ENCODE results near the gene EDRF1.

EDRF1 gene

DNA sequence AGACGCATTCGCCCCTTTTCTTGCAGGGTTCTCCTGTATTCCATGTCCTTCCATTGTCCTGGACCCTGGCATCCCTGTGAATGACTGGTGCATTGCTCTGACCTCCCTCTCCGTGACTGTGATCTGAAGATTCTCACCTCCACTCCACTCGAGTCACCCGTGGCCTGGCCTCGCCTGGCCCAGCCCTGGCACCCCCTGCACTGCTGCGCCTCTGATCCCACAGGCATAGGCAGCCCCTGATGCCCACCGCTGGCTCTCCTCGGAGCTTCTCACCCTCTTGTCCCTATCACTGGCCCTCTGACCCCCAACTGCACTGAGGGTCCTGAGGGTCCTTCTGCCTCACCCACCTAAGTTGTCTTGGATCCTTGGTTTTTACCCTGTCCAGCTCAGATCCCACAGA, 58.3 kb downstream of the EDRF1 start:
- DNase-seq (ENCODE audit: insufficient read length, low spot score), result no peak
- no peak for TF ChIP-seq POLR2A (IDR thresholded peaks at IDR 0.05; ENCODE audit: low read depth, low read length)
- FAIRE-seq, result no peak

DNA sequence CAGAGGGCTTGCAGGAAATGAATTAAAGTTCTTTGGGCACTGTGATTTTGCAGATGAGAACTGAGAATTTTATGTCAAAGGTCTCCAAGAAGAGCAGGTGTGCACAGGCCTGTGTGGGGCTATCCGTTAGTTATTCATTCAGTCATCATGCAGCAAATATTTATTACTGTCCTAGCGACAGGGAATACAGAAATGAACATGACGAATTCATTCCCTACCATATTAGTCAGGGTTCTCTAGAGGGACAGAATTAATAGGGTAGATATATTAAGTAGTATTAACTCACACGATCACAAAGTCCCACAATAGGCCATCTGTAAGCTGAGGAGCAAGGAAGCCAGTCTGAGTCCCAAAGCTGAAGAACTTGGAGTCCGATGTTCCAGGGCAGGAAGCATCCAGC, 59.0 kb downstream of the EDRF1 start:
- FAIRE-seq (no peak), DNase-seq (ENCODE audit: insufficient read length, low spot score) (no peak)
- no peak for TF ChIP-seq POLR2A (IDR thresholded peaks at IDR 0.05; ENCODE audit: low read depth, low read length)

DNA sequence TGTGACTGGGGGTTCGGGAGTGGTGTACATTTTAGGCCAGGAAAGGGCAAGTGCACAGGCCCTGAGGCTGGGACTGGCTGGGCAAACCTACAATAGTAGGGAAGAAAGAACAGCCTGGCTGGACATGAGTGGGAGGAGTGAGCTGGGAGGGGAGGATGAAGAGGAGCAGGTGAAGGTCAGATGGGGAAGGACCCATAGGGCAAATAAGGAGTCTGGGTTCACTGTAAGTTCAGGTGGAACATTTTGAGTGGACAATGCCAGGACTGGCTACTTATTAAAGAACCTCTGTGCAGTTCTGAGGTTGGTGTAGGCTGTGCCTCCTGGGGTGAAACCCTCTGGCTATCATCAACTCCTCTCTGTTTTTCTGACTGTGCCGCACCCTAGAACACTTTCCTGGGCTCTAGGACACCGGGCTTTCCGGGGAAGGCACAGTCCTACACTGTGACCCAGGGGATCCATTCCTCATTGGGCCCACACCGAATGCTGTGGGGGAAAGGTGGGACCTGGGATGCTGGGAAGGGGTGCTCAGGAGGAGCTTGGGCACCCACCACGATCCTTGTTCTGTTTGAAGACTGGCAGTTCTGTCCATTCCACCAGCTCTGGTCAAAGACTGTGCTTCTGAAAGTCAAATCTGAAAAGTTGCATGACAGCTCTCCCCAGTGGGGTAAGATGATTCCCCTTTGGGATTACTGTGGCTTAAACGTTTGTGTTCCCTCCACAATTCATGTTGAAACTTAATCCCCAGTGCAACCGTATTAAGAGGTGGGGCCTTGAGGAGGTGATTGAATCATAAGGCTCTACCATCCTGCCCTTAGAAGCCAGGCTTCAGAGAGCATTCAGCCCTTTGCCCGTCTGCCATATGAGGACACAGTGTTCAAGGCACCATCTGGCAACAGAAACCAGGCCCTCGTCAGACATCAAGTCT, 60.2 kb downstream of the EDRF1 start:
- DNase-seq (ENCODE audit: insufficient read length, low spot score), result no peak
- no peak for TF ChIP-seq POLR2A (IDR thresholded peaks at IDR 0.05; ENCODE audit: low read depth, low read length)
- FAIRE-seq, result no peak

GRCh38 chr10:125781374-125781773, 61.9 kb downstream of the EDRF1 start:
- no peak for FAIRE-seq

DNA sequence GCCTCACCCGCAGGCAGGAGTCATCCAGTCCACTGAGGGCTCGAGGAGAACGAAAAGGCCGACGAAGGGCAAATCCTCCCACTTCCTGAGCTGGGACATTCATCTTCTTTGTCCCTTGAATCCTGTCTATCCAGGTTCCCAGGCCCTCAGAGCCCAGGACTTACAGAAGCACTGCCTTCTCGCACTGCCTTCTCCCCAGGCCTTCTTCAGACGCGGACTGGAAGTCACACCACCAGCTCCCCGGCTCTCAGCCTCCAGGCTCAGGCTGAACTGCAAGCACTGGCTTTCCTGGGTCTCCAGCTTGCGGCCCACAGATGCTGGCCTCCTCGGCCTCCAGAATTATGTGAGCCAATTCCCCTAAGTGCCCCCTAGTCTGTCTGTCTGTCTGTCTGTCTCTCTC, 62.5 kb downstream of the EDRF1 start:
- DNase-seq (ENCODE audit: insufficient read length, low spot score) (no peak), FAIRE-seq (no peak)
- TF ChIP-seq POLR2A (IDR thresholded peaks at IDR 0.05; ENCODE audit: low read depth, low read length), result no peak

More at GRCh38 chr10:125781374-125781773, 61.9 kb downstream of the EDRF1 start:
- no peak for TF ChIP-seq POLR2A (IDR thresholded peaks at IDR 0.05; ENCODE audit: low read depth, low read length)
- DNase-seq (ENCODE audit: insufficient read length, low spot score), result no peak

GRCh38 chr10:125782616-125783015, 63.1 kb downstream of the EDRF1 start:
- DNase-seq (ENCODE audit: insufficient read length, low spot score) (no peak), FAIRE-seq (no peak)
- no peak for TF ChIP-seq POLR2A (IDR thresholded peaks at IDR 0.05; ENCODE audit: low read depth, low read length)

GRCh38 chr10:125783408-125783807, 63.9 kb downstream of the EDRF1 start:
- TF ChIP-seq POLR2A (IDR thresholded peaks at IDR 0.05; ENCODE audit: low read depth, low read length), result no peak
- FAIRE-seq (no peak), DNase-seq (ENCODE audit: insufficient read length, low spot score) (no peak)

- no peak for DNase-seq (ENCODE audit: insufficient read length, low spot score)
- no peak for TF ChIP-seq POLR2A (IDR thresholded peaks at IDR 0.05; ENCODE audit: low read depth, low read length)
- FAIRE-seq, result no peak
These were observed 64.4 kb downstream of the EDRF1 start for GRCh38 chr10:125783957-125784356.

- DNase-seq (ENCODE audit: insufficient read length, low spot score) (no peak), FAIRE-seq (no peak)
- TF ChIP-seq POLR2A (IDR thresholded peaks at IDR 0.05; ENCODE audit: low read depth, low read length), result no peak
These were observed 66.3 kb downstream of the EDRF1 start for GRCh38 chr10:125785791-125786190.

DNA sequence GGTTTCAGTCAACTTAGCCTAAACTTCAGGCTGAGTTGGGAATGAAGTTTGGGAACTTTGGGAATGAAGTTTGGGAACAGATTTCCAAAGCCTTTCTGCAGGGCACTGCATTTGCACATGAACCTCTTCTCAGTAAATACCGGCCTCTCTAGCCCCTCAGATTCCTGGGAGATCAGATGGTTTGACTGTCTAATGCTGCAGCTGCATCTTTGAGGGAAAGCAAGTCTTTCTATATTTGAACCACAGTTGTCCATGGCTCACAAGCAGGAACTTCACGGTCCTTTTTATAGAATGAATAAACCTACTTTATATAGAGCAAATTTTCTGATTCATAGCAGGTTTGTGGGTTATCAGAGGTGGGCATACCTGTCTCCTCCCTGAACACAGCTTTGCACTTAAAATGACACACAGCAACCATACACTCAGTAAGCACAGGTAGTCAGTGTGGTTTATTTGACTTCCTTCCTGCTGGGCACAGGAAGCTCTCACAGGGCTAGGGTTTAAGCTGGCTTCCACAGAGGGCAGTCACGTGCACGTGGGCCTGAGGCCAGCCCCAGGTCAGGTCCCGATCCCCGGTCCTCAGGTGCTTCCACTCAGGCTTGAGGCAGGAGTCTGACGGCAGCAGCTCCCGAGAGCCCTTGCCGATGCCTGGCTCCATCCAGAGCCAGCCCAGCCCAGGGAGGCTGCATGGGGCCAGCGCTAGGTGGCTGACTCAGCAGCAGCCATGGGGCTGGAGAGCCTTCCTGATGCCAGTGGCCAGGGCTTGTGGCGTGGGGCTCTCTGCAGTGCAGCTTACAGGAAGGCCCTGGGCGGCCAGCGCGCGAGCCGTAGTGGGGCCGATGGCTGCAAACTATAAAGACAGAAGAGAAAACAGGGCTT, 68.9 kb downstream of the EDRF1 start:
- TF ChIP-seq POLR2A (IDR thresholded peaks at IDR 0.05; ENCODE audit: low read depth, low read length), result no peak
- no peak for FAIRE-seq
- no peak for DNase-seq (ENCODE audit: insufficient read length, low spot score)

DNA sequence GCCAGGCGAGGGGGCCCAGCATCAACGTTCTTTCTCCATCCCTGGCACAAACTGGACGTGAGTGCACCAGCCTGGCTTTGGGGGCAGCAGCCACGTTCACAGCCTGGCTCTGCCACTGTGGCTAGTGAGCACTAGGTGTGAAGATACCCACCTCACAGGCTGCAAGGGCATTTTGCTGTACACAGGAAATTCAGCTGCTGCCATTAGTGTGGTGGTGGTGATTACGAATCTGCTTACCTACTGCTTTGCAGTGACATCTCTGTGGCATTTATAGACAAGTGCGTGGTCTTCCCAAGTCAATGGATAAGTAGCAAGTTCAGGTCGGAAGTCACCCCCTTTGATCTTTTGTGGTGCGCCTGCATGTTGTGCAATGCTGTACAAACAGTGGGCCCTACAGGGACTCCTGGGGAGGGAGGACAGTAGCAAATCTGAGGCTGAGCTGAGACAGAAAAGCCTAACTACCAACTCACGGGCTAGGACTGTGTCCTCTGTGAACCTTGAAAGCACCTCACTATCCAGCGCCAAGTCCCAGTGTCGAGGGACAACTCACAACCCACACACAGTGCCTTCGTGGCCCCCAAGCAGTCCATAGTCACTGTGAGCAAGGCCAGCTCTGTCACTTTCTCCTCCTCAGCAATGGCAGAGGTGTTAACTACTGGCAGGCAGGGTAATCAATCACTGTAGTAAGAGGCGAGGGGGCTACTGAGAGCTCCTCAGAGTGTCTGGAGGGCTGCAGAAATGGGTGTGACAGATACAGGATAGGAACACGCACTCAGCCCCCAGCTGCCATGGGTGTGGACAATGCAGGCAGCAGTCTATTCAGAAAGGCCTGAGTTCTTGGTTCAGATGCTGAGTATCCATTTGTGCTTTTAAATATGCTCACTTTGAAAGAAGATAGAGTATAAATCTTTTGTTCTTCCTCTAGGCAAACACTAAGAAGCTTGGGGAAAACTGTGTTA, 73.1 kb downstream of the EDRF1 start:
- no peak for TF ChIP-seq POLR2A (IDR thresholded peaks at IDR 0.05; ENCODE audit: low read depth, low read length)
- no peak for FAIRE-seq
- no peak for DNase-seq (ENCODE audit: insufficient read length, low spot score)

GRCh38 chr10:125795128-125795527, 75.6 kb downstream of the EDRF1 start:
- no peak for DNase-seq (ENCODE audit: insufficient read length, low spot score)
- FAIRE-seq, result no peak
- no peak for TF ChIP-seq POLR2A (IDR thresholded peaks at IDR 0.05; ENCODE audit: low read depth, low read length)

DNA sequence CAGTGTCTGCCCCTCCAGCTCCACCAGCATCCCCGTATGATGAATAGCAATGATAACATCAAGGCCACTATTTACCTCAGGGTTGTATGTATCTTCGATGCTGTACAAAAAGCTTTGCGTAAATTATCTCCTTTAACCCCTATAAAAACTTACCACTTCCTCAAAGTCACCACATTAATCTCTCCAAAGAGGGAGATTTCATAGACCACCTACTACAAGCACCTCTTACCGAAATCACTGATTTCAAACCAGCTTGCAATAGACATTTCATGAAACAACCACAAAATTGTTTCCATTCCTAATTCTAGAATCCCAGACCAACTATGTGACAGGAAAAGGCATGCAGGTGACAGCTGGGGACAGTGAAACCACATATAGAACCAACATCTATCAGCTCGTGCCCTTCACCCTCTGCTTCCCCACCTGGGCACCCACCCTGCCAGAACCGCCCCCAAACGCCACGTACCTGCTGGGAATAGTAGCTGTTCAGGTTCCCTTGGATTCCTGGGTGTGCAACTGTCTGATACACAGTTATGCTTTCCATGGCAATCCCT, 76.2 kb downstream of the EDRF1 start:
- no peak for DNase-seq (ENCODE audit: insufficient read length, low spot score)
- TF ChIP-seq POLR2A (IDR thresholded peaks at IDR 0.05; ENCODE audit: low read depth, low read length), result no peak

More for the DNA sequence above, 76.2 kb downstream of the EDRF1 start:
- FAIRE-seq, result no peak
